HS-27A (cell line): Measurements from ENCODE around the gene LIPJ.

Source experiments
- DNase-seq: peaks from one replicate; pipeline ENCODE4 v3.0.0-alpha.2; 2012; ENCODE audit warnings: low read depth, missing footprints

Gene LIPJ

DNA sequence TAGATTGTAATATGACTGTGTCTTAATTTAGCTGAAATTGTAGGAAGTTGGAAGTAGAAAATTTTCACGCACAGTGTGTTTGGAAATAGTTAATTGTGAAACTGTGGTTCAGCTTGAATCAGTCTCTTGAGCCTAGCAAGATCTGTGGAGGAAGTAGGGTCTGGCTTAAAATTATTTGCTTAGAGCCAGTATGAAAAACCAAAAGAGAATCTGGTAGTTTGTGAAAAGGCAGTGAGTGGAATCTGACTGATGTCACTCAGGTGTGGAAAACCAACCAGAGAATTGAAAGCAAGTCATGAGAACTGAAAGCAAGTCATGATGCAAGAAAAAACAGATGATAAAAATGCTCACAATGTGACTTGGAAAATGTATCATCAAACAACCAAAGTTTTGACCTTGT lies 11.5 kb downstream of the LIPJ start:
- DNase-seq = no peak

DNA sequence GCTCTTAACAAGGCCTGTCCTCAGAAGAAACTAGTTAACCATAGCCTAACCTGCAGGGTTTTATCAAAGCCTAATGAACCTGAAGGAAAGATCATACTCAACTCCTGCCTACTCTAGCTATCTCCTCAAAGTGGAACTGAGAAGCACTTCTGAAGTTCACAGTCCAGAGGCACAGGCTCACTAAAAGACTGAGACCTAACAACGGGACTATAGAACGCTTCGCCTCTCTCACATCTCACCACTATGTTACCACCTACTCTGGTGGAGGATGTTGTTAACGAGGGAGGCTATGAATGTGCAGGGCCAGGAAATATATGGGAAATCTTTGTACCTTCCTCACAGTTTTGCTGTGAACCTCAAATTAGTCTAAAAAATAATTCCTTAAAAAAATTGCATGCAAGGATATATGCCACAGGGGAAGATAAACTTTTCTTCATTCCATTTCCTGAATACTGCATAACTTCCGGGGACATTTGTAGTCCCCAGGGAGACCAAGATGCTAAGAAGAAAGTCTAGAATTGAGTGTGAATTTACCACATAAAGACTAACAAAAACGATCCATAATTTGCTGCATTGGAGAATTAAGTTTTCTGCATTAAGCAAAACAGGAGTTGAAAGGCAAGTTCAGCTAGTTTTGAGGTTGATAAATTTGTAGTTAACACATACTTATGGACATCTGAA lies 21.6 kb downstream of the LIPJ start:
- no peak for DNase-seq

DNA sequence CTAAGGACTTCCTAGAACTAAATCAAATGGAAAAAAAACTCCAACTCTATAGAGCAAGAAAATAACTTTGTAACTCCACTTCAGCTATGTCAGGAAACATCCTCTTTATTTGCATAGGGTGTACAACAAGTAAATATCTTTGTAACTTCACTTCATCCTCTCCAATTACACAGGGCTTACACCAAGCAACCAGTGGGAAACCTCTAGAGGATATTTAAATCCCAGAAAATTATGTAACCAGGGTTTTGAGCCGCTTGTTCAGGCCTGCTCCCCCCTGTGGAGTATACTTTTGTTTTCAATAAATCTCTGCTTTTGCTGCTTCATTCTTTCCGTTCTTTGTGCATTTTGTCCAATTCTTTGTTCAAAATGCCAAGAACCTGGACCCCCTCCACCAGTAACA lies 22.2 kb downstream of the LIPJ start:
- no peak for DNase-seq

DNA sequence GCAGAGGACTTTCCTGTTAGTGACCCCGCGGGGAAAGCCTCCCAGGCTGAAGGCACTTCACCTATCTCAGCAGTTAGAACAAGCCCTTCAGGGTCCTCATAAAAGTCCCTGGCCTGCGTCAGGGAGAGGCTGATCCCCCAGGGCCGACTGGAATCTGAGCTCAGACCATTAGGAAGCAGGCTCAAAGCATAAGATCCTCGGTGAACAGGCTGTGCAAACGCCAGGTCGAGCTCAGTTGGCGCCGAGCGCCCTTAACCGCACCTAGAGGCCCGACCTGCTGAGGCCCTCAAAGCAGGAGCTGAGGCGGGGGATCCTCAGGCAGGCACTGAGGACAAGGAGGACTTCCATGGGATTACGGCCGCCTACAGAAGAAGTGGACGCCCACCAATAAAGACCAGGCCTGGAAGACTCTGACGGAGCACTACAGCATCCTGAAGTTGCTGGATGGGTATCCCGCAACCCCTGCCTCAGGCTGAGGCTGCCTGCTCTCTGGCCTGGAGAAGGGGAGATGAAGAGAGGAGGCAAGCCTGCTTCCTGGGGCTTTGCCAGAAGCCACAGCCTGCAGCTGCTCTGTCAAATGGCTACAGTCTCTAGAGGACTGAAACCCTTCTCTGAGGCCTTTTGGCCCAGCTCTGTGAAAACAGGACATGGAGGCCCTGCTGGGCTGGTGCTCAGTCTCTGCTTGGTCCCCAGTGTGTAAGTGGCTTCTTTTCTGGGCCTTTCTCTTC lies 29.9 kb downstream of the LIPJ start:
- DNase-seq = no peak

DNA sequence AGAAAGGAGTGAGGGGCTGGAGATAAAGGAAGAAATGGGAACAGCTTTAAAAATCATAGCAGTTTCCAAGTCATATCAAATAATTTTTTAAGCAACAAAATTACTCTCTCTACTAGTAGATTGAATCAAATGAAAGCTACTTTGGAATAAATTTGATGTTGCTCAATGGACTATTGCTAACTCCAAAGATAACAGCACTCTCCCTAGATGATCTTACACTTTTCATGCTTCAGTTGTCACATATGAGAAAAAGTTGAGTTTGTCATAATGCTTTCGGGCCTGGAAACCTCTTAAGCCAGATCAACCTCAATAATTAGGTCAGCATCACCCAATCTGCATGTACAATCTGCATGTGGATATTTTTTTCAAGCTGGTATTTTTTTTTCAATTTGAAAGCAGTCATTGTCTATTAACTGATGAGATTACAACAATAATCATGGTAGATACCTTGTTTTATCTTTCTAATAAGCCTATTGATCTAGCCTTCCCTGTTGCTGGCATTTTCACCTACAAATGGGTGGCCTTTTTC lies 31.3 kb downstream of the LIPJ start:
- no peak for DNase-seq

DNA sequence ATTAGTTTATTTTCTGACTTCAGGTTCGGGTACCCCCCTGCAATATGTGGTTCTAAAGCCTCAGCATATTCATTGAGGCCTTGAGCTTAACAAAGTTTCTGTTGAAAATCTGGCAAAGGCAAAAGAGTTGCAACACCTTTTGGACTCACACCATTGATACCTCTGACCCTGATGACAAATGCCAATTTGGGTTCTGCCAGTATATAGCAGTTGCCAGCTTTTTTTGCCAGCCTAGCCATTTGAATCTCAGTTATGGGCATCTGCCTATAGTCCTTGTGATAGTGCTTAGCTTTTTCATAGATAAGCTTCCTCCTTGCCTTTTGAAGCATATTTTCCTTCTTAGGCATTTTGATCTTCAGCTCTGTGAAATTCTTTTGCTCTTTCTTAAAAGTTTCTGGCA lies 31.9 kb downstream of the LIPJ start:
- DNase-seq = no peak

DNA sequence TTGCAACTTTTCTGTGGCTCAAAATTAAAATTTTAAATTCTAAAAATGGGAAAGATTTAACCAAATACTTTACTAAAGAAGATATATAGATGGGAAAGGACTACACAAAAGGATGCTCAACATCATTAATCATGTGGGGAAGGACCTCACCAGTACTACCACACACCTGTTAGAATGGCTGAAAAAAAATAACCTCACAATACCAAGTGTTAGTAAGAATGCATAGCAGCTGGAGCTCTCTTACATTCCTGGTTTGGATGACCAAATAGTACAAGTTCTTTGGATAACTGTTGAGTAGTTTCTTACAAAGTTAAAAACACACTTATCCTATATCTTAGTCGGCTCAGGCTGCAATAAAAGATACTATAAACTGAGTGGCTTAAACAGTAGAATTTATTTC lies 33.9 kb downstream of the LIPJ start:
- no peak for DNase-seq

DNA sequence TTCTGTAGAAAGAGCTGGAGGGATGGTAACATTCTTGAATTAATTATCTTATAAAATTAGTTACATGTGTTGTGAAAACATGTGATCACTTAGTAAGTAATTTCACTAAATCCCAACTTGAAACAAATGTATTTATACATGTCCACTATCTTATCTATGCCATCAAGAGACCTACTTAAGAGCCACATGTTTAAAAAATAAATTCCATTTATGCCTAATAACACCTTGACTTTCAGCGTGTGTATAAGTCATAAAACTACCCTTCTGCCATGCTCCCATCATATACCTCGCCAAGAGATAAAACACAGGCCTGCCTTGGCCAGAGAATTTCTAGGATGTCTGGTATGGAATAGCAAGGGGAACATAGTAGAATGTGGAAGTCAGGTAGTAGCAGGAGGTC lies 37.3 kb downstream of the LIPJ start:
- no peak for DNase-seq

DNA sequence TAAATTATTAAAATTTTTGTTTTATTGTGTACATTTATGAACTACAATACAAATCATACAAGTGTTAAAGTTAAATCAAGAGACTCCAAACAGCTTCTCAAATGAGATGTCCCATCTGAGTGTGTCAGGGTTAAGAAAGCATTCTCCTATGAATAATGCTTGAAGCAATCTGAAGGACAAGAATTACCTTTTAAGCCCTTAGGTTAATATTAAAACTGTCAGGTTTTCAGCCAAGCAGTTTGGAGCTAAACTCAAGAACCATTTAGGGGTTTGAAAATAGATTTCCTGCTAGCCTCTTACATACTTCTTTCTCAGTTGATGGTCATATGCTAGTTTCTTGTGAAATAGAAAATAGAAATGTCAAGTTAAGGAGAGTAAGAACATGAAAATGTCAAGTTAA lies 38.3 kb downstream of the LIPJ start:
- DNase-seq = no peak

DNA sequence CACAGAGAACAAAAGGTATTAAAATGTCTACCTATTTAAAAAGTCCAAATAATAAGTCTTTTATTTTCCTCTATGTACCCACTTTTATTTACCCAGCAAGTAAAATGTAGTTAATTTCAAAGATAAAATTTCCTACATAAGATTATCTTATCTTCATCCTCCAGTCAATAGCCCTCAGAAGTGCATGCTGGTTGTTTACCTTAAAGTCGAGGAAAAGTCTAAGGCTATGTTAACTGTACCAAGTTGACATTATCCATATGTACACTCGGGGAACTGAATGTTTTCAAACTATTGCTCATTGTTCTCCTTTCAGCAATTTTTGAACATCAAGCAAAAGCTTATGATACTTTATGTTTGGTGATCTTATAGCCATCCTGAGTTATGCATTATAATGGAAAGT lies 53.6 kb downstream of the LIPJ start:
- DNase-seq = no peak

DNA sequence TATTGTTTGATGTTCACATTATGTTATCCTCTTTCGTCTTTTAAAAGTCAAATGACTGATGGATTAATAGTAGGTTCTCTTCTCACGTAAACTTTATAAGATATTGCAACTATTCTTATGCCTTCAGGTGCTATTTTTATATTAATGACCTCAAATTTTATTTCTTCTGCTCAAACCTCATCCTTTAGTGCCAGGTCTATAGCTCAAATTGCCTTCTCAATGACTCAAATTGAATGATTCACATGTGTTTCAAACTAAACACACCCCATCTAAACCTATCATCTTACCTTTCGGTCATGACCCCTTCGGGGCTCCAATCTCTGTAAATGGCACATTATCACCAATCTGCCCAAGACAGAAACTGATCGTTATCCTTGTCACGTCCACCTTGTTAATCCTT lies 55.6 kb downstream of the LIPJ start:
- no peak for DNase-seq

DNA sequence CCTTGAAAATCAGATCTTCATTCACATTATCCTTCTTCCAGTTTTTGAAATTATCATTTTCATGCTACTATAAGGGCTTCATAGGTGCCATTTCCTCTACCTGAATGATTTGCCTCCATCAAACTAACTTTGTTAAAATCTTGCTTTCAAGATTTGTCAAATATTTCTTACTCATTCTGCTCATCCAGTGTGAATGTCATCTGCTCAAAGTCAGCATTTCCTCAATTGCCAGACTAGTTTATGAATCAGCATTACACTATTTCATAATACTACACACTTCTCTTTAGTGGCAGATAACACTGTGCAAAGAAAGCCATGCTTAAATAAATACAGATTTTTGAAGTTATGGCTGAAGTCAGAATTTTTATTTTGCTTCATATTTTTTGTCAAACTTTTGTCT lies 56.4 kb downstream of the LIPJ start:
- DNase-seq = no peak

DNA sequence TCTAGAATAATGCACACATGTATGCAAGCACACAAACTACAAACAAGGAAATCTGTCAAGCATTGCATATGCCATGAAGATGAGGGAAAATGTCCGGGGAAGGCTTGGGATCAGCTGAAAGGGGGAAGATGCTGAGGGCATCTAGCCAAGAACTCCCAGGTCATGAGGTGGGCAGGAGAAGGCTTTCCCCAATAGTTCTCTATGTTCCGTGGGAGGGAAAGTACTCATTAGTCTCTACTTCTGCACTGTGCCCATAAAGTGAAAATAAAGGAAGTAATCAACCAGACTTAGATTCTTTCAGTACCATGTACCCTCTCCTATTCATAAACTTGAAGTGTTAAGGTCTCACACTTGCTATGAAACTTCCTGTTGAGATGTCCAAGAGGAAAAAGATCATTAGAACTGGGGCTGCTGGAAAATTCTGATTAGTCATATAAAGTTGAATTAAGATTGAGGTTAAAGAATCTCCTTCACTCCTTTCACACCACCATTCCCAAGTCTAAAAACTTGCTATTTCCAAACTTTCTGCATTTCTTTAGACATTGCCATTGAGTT lies 60.6 kb downstream of the LIPJ start:
- DNase-seq = no peak

DNA sequence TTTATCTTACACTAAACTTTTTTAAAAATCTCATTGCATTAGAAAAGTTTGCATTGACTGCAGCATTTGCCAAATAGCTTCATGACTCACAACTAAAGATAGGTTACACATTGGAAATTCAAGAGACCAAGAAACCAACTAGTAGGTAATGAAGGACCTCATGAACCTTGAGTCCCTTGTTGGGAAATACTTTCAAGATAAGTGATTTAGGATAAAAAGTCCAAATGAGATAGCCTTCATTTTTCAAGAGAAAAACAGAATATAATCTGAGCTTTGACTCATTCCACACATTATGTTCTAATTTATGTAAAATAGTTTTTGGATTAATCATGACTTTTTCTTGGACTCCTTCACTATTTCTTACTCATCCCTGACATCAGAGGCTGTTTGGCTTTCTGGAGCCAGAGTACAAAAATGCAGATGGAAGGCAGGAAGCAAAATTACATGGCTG lies 64.6 kb downstream of the LIPJ start:
- DNase-seq = peak; percentile 67

DNA sequence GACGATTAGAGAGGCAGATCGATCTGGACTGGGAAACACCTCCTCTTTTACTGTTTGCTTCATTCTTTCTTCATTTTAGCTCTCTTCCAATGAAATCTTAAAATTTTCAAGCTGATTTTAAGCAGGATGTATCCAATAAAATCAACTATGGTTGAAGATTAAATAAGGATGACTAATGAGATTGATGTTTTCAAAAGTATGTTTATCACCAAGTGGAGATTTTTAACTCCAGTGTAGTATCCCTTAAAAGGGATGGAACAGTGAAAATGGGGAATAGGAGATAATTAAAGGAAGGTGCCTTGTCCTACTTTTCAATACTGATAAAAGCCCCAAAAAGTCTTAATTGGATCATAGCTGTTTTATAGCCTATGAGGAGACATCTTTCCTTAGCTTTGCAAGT lies 66.1 kb downstream of the LIPJ start:
- no peak for DNase-seq
